H54 (cell line): ENCODE data around the gene GCNT2.
"Not testable (repeated sequence)": the region's sequence is repeated elsewhere in the genome, so short reads cannot be mapped to it uniquely, and the experiment has no call there.

Experiments used
- DNase-seq: peaks from one replicate; pipeline ENCODE4 v3.0.0; 2011; ENCODE audit warnings: low spot score, mixed read lengths; ENCODE audit not compliant: insufficient read length
- FAIRE-seq: peaks from 3 replicates; lab custom pipeline; 2011; peaks lifted over from hg19 to GRCh38; lab: Jason Lieb, UNC
- POLR2A ChIP-seq: IDR thresholded peaks from 2 replicates; pipeline ENCODE4 v1.6.1; 2011; ENCODE audit warnings: low read depth, mild to moderate bottlenecking, low read length

Gene GCNT2

GRCh38 chr6:10528158-10528981 lies 7.2 kb downstream of the GCNT2 start:
- DNase-seq = no peak
- TF ChIP-seq POLR2A = no peak
- peak; percentile 66 for FAIRE-seq

DNA sequence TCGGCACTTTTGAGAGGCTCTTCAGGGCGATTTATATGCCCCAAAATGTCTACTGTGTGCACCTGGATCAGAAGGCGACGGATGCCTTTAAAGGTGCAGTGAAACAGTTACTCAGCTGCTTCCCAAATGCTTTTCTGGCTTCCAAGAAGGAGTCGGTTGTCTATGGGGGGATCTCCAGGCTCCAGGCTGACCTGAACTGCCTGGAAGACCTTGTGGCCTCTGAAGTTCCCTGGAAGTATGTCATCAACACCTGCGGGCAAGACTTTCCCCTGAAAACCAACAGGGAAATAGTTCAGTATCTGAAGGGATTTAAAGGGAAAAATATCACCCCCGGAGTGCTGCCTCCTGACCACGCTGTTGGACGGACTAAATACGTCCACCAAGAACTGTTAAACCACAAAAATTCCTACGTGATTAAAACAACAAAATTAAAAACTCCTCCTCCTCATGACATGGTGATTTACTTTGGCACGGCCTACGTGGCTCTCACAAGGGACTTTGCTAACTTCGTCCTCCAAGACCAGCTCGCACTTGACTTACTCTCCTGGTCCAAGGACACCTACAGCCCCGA lies 8.2 kb downstream of the GCNT2 start:
- DNase-seq (no peak), FAIRE-seq (peak; percentile 11)
- TF ChIP-seq POLR2A = no peak

- FAIRE-seq, DNase-seq: not testable (repeated sequence)
These were observed 8.8 kb downstream of the GCNT2 start for GRCh38 chr6:10529828-10530374.

DNA sequence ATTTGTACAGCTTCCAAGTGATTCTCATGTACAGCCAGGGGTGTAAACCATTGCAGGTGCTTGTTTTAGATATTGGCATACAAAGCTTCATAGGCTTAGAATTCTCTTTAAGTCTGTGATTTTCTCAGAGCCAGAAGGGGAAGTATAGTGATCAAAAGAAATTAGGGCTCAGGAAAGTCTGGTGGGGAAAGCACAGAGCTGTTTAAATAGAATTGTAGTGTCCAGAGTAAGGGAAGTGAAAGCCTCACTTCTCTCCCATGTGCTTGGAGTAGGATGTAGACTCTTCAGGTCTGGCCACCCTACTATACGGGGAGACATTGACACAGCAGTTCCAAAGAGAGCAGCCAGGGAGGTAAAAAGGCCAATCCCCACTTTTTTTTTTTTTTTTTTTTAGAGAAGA lies 10.4 kb downstream of the GCNT2 start:
- FAIRE-seq = no peak
- TF ChIP-seq POLR2A = no peak
- DNase-seq = no peak

GRCh38 chr6:10531942-10532341 lies 10.8 kb downstream of the GCNT2 start:
- DNase-seq = no peak
- FAIRE-seq = no peak
- TF ChIP-seq POLR2A = no peak

GRCh38 chr6:10532392-10532791 lies 11.2 kb downstream of the GCNT2 start:
- FAIRE-seq = no peak
- TF ChIP-seq POLR2A = no peak
- no peak for DNase-seq

GRCh38 chr6:10534419-10534762 lies 13.2 kb downstream of the GCNT2 start:
- DNase-seq (no peak), FAIRE-seq (no peak)
- no peak for TF ChIP-seq POLR2A

GRCh38 chr6:10535193-10535592 lies 14.0 kb downstream of the GCNT2 start:
- FAIRE-seq (no peak), DNase-seq (no peak)
- TF ChIP-seq POLR2A = no peak

DNA sequence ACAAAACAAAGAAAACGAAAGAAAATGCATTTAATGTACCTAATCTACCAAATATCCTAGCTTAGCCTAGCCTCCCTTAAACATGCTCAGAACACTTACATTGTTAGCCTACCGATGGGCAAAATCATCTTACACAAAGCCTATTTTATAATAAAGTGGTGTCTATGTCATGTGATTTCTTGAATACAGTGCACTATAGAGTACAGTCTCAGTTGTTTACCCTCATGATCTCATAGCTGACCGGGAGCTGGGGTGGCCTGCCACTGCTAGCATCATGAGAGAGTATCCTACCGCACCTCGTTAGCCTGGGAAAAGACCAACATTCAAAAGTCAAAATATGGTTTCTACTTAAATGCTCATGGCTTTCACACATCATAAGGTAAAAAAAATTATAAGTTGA lies 16.6 kb downstream of the GCNT2 start:
- TF ChIP-seq POLR2A = no peak
- no peak for DNase-seq
- FAIRE-seq = no peak

- no peak for FAIRE-seq
- no peak for DNase-seq
- TF ChIP-seq POLR2A = no peak
These were observed 19.1 kb downstream of the GCNT2 start for GRCh38 chr6:10540073-10540746.

DNA sequence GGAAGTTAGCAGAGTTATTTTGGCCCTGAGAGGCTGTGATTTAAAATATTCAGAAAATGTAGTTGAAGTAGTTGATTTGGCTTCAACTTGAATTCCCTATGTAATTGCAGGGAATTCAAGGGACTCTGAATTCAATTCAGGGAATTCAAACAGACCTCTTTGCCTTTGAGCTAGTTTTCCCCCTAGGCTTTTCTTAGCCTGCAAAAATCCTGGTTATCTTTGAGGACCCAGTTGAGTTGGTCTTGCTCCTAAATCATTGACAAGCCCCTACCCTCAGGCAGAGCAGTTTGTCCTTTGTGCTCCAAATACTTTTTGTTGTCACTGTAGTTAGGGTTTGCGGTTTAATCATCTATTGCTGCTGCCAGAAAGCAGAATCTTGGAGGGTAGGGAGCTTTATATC lies 20.4 kb downstream of the GCNT2 start:
- DNase-seq (no peak), FAIRE-seq (no peak)
- no peak for TF ChIP-seq POLR2A

DNA sequence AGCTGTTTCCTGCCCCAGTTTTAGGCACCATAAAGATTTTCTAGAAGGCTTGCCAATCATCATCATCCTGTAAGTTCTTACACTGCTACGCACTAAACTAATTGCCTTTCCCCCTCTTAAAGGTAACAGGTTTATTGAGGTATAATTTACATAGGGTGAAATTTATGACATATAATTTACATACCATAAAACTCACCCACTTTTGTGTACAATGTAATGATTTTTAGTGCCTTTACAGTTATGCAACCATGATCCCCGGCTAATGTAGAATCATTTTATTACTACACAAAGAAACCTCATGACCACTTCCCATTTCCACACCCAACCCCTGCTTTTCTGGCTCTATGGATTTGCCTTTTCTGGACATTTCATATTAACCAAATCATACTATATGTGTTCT lies 21.1 kb downstream of the GCNT2 start:
- DNase-seq (no peak), FAIRE-seq (no peak)
- no peak for TF ChIP-seq POLR2A

- DNase-seq (no peak), FAIRE-seq (no peak)
- no peak for TF ChIP-seq POLR2A
These were observed 22.3 kb downstream of the GCNT2 start for GRCh38 chr6:10543488-10543887.

- TF ChIP-seq POLR2A = no peak
- FAIRE-seq (no peak), DNase-seq (no peak)
These were observed 24.3 kb downstream of the GCNT2 start for GRCh38 chr6:10545482-10545881.
